RPMI8226 (cell line): ENCODE data around the gene OR2S2.
"Not testable (repeated sequence)": the region's sequence is repeated elsewhere in the genome, so short reads cannot be mapped to it uniquely, and the experiment has no call there.

ENCODE experiments used
- DNase-seq: peaks from one replicate; pipeline ENCODE4 v3.0.0-alpha.2; 2015

The OR2S2 gene

DNA sequence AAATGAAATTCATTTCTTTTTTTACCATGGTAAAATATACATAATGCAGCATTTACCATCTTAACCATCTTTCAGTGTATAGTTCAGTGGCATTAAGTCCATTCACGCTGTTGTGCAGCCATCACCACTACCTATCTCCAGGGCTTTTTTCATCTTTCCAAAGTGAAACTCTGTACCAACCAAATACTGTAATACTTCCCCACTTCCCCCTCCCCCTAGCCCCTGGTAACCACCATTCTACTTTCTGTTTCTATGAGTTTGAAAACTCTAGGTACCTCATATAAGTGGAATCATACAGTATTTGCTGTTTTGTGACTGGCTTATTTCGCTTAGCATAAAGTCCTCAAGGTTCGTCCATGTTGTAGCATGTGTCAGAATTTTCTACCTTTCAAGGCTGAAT is 25.2 kb downstream of the OR2S2 start:
- peak; percentile 37 for DNase-seq

DNA sequence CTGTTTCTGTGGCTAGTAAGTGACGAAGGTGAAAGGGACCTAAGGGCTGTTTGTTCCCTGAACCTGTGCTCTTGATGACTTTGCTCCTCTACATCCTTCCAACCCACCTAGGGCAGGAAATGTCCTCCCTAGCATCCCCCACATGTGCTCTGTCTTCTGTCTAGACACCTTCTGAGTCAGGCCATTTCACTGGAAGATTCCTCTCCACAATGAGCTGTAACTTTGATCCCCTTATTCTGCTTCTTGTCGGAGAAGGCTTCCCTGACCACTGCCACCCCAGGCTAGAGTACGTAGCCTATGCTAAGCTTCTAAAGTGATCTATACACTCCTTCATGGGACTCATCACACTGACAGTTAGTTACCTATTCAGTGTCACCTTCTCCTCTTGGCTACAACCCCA is 27.0 kb downstream of the OR2S2 start:
- DNase-seq: no peak

DNA sequence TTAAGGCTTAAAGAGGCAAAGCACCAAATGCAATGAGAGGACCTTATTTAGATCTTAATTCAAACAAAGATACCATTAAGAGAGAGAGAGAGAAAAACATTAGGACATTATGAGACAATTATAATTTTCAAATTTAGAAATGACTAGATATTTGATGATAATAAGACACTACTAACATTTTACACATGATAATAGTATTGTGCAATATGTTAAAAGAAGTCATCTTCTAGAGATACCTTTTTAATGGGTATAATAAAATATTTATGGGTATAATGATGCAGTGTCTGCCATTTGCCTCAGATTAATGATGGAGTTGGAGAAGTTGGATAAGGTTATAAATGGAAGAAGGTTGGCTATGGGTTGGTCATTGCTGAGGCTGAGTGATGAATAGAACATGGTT is 27.4 kb downstream of the OR2S2 start:
- DNase-seq: no peak

DNA sequence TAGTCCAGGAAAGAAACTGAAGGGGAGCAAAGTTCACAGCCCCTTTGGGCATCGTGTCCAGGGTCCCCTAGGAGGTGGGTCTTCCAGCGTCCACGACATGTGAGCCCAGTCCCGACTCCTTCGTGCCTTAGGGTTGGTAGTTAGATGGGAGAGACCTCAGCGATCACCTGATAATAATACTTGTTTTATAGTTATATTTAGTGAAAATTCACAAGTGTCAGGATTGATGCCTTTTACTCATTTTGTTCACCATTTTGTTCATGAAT is 28.6 kb downstream of the OR2S2 start:
- no peak for DNase-seq

DNA sequence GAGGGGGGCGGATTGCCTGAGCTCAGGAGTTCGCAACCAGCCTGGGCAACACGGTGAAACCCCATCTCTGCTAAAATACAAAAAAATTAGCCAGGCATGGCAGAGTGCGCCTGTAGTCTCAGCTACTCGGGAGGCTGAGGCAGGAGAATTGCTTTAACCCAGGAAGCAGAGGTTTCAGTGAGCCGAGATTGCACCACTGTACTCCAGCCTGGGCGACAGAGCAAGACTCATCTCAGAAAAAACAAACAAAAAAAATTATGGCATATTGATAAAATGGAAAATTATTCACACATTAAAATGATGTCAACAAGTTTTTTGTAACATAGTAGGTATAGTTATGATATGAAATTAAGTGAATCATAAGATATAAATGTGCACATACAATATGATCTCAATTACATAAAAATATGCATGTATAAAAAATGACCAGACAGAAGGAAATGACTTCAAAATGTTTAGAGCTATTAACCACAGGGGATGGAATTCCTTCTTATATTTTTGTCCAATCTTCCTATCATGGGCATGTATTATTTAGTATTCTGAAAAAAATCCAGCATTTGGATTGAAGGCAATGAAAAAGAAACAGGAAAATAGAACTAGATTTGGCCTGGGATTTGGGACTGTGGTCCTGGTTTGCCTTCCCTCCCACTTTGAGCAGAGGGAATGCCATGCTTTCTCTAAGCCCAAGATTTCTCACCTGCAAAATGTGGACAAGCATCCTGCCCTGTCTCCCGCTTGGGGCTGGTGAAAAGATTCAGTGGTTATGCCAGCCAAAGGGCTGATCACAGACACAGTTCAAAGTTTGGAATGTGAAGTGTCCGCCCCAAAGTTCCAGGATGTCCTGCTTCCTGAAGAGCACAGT is 29.1 kb downstream of the OR2S2 start:
- DNase-seq: no peak

DNA sequence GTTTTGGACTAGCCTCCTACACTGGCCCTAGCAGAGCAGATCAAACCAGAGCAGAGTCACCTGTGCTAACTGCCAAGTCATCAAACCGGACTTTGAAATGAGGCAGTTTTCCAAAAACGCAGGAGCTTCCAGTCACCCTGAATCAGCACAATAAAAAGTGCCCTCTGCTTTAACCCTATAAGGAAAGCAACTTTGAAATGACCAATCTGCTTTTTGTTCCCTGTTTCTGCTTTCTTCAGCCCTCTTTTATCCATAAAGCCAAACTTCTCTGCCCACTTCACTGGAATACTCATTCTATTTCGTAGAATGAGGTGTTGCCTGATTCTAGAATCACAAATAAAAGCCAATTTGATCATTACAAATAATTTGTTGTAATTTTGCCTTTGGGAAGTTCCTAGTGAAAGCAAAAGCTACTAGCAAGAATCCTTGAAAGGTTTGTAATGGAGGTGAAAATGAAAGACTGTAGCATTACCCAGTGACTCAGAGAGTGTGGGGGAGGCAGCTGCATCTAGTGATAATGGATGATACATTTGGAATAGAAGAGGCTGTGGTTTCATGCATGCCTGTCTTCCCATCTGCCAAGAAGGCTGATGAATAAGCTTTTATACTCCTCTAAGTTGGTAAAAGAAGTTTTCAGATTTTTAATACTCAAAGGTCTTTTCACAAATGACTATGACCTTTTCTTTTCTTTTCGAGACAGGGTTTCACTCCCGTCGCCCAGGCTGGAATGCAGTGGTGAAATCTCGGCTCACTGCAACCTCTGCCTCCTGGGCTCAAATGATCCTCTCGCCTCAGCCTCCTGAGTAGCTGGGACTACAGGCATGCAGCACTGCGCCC is 33.8 kb downstream of the OR2S2 start:
- DNase-seq: peak; percentile 89

DNA sequence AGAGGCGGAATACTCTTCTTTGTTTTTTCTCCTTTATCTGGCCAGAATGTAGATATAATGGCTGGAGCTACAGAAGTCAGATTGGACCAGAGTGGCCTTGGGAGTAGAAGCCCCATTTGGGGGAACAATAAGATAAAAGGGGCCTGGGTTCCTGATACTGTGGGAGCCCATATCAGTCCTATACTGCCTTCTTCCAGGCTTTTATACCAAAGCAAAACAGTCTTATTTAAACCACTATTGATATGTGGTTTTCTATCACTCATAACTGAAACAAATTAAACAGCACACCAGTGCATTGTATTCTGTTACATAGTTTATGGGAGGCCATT is 34.4 kb downstream of the OR2S2 start:
- DNase-seq: no peak

DNA sequence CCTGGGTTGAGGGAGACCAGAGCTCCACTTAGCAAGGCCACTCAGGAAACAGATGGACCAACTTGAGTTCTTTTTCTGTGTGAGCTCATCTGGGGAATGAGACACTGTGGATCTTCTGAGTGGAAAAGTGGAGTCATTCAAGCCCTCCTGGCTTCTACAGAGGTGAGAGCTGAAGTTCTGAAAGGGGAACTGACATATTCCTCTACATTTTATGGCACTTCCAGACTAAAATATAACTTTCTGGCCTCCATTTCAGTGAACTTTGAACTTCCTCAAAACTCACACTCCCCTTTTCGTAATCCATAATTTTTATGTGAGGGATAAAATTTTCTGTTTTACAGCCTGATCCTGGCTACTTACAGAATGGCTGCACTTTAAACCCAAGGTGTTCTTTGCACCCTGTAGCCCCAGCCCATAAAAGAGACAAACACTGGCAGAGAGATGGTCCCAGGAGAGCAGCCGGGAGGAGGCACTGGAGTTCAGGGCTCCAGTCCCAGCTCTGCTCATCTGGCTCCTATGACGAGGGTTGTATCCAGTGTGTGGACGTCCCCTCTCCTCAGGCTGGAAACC is 37.8 kb downstream of the OR2S2 start:
- DNase-seq: no peak

DNA sequence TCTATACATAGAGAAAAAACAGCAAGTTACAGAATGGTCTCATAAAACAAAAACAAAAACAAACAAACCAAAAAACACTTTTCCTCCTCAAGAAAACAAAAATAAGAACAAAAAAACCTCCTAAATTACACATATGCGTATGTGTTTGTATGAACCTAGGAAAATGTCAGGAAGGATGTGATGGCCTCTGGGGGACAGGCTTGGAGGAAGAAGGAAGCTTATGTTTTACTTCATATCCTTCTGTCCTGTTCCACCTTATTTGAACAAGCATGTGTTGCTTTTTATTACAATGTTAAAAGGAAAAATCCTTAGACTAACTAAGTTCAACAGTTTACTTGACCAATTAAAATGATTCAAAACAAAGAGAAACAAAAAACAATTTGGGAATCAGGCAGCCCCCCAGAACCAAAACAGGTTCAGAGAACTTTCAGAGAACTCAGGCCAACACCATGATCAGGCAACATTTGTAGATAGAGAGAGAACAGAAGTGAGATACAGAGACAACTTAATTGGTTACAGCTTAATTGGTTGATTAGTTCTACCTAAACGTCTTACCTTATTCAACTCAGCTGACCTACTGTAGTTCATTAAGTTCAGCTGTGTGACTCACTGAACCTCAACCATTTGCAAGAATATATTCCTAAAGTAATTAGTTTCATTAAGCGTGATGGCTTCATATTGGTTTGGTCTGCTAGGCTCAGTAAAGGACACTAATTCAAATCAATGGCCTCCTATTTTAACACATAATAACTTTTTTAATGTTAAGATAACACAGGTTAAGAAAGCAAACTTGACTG is 38.5 kb downstream of the OR2S2 start:
- DNase-seq: no peak

DNA sequence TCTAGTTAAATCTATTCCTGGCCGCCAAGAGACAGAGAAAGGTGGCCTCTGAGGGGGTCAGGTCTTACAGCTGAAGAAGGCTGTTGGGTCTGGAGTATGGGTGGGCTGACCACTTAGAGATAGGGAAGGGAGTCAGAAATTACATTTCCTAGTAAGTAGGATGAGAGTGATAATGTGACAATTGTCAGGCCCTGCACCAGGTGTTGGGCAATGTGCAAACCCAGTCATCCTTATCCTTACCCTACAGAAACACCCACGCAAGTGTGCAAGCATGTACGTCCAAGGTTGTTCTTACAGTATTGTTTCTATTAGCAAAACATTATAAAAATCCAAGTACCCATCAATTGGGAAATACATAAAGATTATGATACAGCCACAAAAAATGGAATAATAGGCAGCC is 39.2 kb downstream of the OR2S2 start:
- no peak for DNase-seq

DNA sequence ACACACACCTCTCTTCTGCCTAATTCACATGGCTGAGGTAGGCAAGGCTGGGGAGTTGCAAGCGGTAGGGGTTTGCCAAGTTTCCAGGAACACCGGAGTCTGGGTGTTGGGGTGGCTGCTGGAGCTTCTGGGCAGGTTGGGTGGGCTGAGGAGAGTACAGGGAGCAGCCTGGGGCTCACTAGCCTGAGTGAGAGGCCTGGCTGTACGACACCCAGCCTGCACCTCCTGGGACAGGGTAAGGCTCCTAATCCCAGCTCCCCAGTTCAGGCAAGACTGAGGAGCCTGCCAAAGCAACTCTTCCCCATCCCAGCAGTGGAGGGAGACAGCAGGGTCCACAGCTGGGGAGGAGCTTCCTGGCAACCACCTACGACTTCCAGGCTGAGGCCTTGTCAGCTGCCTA is 40.7 kb downstream of the OR2S2 start:
- DNase-seq: no peak

DNA sequence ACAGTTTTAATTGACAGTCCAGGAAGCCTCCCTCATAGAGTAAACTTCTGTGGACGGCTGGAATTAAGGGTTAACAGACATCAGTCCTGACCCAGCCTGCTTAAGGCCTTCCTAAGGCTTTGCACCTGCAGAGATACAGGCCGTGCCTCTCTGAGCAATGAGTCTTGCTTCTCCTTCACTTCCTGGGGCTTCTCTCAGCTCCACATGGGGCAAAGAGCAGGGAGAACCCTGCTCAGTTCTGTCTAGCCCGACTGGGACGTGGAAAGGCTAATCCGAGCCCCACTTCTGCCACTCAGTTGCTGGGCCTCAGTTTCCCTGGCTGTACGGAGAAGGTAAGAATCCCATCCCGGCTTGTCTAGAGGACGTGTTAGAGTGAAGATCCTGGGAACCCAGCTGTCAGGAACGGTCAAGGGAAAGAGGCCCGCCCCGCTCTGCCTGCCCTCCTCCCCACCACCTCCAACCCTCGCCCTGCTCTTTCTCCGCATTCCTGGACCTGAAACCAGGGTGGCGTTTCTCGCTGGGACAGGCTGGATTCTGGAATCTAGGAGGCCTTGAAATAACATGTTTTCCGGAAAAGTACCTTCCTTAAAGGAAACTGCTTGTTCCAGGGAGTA is 42.2 kb downstream of the OR2S2 start:
- no peak for DNase-seq

DNA sequence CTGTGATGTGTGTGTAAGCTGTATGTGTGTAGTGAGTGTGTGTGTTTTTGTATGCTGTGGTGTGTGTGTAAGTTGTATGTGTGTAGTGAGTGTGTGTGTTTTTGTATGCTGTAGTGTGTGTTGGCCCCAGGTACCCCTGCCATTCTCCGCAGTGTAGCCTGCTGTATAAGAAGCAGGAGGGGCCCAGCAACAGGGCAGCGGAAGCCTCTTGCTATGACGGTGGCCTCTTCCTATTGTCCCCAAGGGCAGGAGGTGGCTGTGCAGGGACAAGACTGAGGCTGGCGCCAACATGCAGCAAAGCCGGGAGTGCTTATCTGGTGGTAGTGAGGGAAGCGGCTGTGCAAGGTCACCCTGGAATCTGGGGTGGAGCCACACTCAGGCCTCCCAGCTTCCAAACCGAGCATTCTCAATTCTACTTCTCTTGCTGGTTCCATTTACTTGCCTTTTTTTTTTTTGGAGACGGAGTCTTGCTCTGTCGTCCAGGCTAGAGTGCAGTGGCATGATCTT is 43.6 kb downstream of the OR2S2 start:
- DNase-seq: peak; percentile 37

DNA sequence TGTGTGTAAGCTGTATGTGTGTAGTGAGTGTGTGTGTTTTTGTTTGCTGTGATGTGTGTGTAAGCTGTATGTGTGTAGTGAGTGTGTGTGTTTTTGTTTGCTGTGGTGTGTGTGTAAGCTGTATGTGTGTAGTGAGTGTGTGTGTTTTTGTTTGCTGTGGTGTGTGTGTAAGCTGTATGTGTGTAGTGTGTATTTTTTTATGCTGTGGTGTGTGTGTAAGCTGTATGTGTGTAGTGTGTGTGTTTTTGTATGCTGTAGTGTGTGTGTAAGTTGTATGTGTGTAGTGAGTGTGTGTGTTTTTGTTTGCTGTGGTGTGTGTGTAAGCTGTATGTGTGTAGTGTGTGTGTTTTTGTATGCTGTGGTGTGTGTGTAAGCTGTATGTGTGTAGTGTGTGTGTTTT is 44.5 kb downstream of the OR2S2 start:
- DNase-seq: not testable (repeated sequence)

DNA sequence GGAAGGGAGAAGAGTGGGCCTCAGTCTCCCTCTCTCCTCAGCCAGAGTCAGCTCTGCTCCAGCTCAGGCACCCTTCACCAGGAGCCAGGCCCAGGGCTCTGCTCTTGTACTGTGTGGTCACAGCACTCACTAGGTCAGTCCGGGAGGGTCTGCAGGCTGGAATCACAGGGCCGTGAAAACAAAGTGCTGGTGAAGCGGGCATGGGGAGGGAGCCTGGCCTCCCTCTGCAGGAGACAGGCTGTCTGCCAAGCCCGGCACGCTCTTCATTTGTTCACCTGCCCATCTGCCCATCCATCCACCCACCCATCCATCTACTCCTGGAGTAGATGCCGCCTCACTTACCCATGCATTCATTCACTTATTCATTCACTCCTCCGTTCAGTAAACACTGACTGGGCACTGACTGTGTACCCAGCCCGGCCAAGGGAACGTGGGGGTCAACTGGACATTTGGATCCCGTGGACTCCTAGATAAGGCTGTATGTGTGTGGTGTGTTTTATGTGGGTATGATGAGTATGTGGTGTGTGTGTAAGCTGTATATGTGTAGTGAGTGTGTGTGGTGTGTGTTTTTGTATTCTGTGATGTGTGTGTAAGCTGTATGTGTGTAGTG is 45.1 kb downstream of the OR2S2 start:
- DNase-seq: no peak

DNA sequence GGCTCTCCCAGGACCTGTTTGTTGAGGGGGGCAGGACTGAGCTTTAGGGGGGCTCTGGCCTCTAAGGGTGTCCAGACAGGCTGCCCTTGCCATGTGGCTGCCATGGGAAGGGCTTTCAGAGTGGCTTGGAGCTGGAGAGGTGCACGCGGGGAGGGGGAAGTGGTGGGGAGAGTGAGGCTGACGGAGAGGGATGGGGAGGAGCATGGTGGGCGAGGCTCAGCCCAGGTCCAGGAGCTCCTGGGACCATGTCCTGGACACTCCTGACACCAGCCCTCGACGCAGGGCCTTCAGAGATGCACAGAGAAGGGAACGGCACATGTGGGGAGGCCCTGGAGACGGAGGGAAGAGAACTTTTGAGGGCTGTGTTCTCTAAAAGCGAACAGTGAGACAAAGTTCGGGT is 46.3 kb downstream of the OR2S2 start:
- DNase-seq: no peak

DNA sequence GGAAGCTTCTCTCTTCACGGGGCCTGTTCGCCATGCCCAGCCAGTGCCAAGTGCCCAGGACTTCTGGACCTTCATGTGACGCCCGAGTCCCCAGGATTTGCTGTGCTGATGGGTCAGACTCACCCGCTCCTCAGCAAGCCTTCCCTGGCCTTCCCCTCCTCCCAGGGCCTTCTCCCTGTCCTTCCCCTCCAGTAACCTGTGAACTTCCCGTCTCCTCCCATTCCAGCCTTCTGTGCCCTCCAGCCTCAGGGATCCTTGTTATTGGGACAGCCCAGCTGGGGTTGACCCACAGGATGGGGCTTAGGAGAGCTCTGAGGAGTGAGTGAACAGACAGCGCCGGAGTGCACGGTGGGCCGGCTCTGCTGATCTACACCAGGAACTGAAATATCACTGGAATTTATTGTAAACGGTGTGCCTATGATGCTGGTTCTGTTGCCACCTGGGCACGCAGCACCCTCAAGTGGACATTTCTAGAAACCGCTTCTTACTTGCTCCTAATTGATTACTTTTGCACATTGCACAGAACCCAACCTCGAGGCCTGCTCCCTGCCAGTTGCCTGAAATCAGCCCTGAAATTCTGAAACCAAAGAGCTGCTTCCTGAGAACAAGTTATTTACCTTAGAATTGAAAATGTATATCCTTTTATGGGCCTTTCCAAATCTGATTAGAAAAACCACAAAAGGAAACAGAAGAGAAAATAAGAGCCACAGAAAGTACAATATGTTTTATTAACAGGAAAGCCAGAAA is 47.2 kb downstream of the OR2S2 start:
- peak; percentile 67 for DNase-seq

DNA sequence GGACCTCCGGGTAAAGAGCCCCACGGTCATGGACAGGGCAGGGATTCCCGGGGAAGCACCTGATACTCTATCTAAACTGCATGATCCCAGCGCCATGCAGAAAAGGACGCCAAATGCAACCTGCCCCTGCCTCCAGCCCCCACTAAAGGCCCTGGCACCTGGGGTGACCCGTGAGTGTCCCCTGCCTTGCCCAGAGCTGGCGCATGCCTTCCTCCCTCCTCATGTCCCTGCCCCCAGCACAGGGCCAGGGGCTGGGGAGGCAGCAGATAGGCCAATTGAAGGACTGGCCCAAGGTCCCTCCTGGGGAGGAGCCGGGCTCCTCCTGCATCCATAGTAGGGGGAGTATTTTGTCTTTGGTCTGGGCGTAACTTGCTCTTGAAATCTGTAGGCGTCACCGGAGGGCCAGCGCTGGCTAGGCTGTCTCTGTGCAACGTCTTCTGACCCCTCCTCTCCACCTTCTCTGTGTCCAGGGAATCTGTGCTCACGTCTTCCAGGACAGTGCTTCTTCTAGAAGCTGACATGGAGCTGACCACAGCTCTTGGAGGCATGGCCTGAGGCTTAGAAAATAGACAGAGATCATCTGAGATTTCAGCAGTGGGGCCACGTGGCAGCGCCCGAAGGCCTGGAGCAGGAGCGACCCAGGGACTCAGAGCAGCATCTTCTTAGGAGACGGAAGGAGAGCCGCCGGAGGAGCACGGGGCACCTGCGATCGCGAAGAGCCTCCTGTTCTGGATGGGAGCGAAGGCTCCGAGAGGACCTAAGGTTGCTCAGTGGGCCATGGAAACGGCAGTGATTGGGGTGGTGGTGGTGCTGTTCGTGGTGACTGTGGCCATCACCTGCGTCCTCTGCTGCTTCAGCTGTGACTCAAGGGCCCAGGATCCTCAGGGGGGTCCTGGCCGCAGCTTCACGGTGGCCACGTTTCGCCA is 48.0 kb downstream of the OR2S2 start:
- DNase-seq: no peak

DNA sequence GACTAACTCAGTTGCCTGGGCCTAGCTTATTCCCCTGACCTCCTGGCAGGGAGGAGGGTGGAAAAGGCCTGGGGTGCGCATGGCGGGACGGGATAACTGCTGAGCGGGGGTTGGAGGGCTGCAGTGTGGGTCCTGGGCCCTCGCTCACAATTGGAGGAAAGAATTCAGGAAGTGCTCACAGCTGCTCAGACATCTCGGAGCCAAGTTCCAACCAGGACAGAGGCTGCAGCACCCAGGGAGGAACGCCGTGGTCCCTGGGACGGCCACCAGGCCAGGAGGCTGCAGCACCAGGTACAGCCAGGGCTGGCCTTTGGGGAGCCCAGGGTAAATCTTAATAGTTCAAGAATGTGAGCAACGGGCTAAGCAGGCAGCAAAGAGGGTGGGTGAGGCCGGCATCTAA is 48.7 kb downstream of the OR2S2 start, which contains the start of gene SPAAR:
Gene SPAAR (plus strand): TSS at position 217 of the 400 bp plus-strand sequence. CDS start 974 bp downstream, outside the sequence.
- no peak for DNase-seq

DNA sequence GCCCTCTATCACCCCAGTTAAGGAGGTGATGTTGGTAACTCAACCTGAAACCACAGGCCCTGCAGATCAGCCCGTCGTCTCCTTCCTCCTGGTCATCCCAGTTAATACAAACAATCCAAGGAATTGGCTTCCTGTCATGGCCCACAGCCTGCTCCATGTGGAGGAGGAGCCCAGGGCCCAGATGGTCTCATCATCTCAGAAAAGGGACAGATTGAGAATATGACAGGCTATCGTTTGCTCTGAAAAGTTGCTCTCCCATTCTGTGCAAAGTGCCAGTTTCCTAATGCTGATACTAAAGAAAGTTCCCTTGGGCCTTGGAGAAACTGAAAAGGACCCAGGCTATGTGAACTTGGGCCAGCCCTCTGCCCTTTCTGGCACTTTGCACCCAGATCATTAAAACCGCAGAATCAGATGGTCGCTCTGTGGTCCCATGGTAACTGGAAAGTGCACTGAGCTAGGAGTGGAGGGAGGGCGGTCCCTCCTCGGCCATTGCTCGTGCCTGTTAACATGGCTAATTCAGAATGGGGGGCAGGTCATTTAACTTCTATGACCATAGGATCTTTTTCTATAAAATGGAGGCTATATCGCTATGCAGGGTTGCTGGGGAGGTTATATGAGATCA is 49.3 kb downstream of the OR2S2 start:
- DNase-seq: no peak
